Activated CD4-positive, alpha-beta T cell treated with anti-CD3 and anti-CD28 coated beads, Interleukin-2, amount 50 U/mL, for 16 hours (primary cell): ENCODE results near the gene VPS13A.
"Not testable (repeated sequence)": the region's sequence is repeated elsewhere in the genome, so short reads cannot be mapped to it uniquely, and the experiment has no call there.

Source experiments
- DNase-seq: peaks from one replicate; pipeline ENCODE4 v3.0.0-alpha.2; 2020

Gene VPS13A

GRCh38 chr9:77307166-77307565, 129.8 kb downstream of the VPS13A start:
- no peak for DNase-seq

GRCh38 chr9:77316058-77316457, 138.7 kb downstream of the VPS13A start:
- no peak for DNase-seq

GRCh38 chr9:77325058-77325457, 147.7 kb downstream of the VPS13A start:
- DNase-seq = no peak

GRCh38 chr9:77328102-77328501, 150.8 kb downstream of the VPS13A start:
- DNase-seq = no peak

- DNase-seq = no peak
Observed at GRCh38 chr9:77370064-77370463, 192.7 kb downstream of the VPS13A start.

- DNase-seq = no peak
Observed at GRCh38 chr9:77374266-77374665, 196.9 kb downstream of the VPS13A start.

- DNase-seq = no peak
Observed at GRCh38 chr9:77375956-77376532, 198.7 kb downstream of the VPS13A start.

- DNase-seq = peak; percentile 5
Observed at GRCh38 chr9:77384406-77384805, 207.1 kb downstream of the VPS13A start.

GRCh38 chr9:77386187-77386586, 208.9 kb downstream of the VPS13A start:
- no peak for DNase-seq

GRCh38 chr9:77391834-77392233, 214.5 kb downstream of the VPS13A start:
- DNase-seq = no peak

GRCh38 chr9:77392328-77392727, 215.0 kb downstream of the VPS13A start:
- no peak for DNase-seq

- not testable (repeated sequence) for DNase-seq
Observed at GRCh38 chr9:77398581-77398980, 221.2 kb downstream of the VPS13A start.

- no peak for DNase-seq
Observed at GRCh38 chr9:77399964-77400363, 222.6 kb downstream of the VPS13A start.

GRCh38 chr9:77402286-77402685, 225.0 kb downstream of the VPS13A start:
- no peak for DNase-seq

GRCh38 chr9:77403239-77403638, 225.9 kb downstream of the VPS13A start:
- DNase-seq = no peak

GRCh38 chr9:77408521-77408920, 231.2 kb downstream of the VPS13A start:
- DNase-seq = not testable (repeated sequence)

GRCh38 chr9:77417566-77417965, 240.2 kb downstream of the VPS13A start:
- no peak for DNase-seq

GRCh38 chr9:77418226-77418625, 240.9 kb downstream of the VPS13A start:
- no peak for DNase-seq

GRCh38 chr9:77420641-77421040, 243.3 kb downstream of the VPS13A start:
- no peak for DNase-seq

- DNase-seq = peak; percentile 1
Observed at GRCh38 chr9:77421506-77422265, 244.4 kb downstream of the VPS13A start.

- DNase-seq = no peak
Observed at GRCh38 chr9:77422969-77423368, 245.6 kb downstream of the VPS13A start.

GRCh38 chr9:77423841-77424240, 246.5 kb downstream of the VPS13A start:
- DNase-seq = no peak

- DNase-seq = no peak
Observed at GRCh38 chr9:77424993-77425392, 247.7 kb downstream of the VPS13A start.

- no peak for DNase-seq
Observed at GRCh38 chr9:77426712-77427111, 249.4 kb downstream of the VPS13A start.
